Embryonic facial prominence (tissue), 1 donor: Measurements from ENCODE around the gene ITGAV.
A peak's percentile ranks its signal among the peaks of the same experiment; 100 is the strongest.
"Not testable (repeated sequence)": the region's sequence is repeated elsewhere in the genome, so short reads cannot be mapped to it uniquely, and the experiment has no call there.

ENCODE experiments used
- DNase-seq: peaks from one replicate; pipeline ENCODE4 v3.0.0-alpha.2; 2016; ENCODE audit errors: extremely low spot score

Gene ITGAV

GRCh38 chr2:186589612-186590349 is at the start of gene ITGAV:
ITGAV (plus strand) TSS chr2:186590056; CDS start chr2:186590339, 283 bp downstream.
- peak; percentile 90 for DNase-seq

DNA sequence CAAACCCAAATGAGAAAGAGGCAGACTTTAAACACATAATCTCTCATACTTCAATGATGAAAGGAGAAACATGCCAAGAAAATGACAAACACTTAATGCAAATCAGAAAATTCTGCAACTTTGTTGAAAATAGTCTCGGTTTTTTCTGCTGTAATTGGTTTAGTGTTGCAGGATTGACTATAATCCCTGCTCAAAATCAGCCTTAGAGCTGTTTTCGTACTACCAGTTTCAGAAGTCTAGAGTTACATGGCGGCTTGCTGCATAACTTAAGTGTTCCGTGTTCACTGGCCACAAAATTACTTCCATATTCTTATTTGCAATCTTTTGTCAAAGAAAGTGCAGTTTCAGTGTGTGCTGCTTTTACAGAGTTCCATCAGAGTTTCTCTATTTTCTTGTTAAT is 48.9 kb upstream of the ITGAV start:
- peak; percentile 63 for DNase-seq

DNA sequence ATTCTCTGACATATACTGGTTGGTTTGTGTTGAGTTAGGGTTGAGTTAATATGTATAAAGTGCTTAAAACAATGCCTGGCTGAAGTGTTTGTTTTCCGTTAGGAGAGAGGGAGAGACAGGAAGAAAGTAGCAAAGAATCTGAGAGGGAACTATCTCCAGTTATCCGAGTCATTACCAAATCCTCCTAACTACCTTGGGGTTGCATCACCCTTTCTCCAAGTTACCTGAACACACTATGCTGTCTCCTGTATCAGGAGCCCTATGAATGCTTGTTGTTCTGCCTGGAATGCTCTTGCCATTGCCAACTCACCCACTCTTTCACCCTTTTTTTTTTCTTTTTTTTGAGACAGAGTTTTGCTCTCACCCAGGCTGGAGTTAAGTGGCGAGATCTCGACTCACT is 47.9 kb upstream of the ITGAV start:
- DNase-seq, result no peak

DNA sequence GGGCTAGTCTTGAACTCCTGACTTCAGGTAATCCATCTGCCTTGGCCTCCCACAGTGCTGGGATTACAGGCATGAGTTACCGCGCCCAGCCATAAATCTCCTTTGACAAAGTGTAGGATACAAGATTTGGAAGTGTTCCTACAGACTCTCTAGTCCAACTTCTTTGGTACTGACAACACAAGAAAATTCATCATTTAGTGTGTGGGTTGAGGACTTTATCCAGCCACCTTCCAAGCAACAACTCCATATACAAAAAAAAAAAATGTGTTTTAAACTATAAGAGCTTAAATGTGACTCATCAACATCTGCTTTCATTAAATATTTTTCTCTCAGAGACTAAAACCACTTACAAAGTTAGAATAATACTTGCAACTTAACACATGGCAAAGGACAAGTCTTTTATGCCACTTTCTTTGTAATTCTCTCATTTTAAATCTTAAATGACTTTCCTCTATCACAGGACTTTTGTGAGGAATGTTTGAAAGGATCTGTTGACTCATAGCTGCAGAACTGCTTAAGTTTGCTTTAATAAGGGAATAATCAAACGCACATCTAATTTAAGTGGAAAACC is 46.2 kb upstream of the ITGAV start:
- DNase-seq, result no peak

DNA sequence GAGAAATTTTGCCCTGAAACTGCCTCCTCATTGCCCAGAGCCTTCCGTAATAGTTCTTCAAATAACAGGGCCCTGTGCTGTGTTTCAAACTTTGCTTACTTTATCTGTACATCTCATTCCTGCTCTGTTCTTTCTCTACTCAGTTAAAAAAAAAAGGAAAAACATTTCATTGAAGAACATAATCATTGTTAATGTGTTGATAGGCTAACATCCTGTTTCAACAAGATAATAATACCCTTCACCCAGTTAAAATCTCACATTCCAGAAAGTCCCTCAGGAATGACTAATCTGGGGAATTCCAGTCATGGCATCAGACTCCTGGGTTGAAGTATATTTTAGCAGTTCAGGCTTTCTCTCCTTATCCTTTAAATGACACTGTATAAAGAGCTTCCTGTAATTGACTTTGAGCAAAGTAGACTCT is 45.6 kb upstream of the ITGAV start:
- DNase-seq, result peak; percentile 24

GRCh38 chr2:186546846-186547245 is 43.0 kb upstream of the ITGAV start:
- DNase-seq, result no peak

DNA sequence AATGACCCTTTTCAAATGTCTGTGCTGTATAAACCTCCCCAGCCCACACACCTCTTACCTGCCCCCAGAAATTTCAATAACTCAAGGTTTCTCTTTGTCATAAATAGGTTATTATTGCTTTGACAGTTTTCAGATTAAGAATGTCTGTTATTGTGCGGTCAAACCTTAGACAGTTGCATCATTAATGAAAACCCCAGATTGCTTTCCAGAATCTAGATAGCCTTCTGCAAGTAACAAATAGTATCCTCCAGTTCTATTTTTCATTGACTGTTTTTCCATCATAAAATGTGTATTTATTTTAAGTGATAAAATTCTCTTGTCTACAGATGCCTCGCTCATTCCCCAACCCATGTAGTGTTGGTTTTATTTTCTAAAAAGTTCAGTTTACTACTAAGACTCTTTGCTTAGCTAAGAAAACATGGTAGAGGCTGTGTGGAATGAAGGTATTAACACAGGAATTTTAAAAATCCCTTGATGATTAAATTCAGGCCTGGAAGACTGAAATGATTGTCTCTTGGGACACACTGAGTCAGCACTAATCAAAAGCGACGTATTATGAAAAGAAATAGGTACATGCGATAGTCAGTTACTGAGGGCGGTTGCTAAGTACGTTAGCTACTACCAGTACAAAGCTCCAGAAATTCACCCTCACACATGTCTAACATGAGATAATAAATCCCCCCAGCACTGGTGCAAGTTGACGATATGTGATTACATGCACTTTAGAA is 38.4 kb upstream of the ITGAV start:
- no peak for DNase-seq

GRCh38 chr2:186554429-186554828 is 35.4 kb upstream of the ITGAV start:
- no peak for DNase-seq

DNA sequence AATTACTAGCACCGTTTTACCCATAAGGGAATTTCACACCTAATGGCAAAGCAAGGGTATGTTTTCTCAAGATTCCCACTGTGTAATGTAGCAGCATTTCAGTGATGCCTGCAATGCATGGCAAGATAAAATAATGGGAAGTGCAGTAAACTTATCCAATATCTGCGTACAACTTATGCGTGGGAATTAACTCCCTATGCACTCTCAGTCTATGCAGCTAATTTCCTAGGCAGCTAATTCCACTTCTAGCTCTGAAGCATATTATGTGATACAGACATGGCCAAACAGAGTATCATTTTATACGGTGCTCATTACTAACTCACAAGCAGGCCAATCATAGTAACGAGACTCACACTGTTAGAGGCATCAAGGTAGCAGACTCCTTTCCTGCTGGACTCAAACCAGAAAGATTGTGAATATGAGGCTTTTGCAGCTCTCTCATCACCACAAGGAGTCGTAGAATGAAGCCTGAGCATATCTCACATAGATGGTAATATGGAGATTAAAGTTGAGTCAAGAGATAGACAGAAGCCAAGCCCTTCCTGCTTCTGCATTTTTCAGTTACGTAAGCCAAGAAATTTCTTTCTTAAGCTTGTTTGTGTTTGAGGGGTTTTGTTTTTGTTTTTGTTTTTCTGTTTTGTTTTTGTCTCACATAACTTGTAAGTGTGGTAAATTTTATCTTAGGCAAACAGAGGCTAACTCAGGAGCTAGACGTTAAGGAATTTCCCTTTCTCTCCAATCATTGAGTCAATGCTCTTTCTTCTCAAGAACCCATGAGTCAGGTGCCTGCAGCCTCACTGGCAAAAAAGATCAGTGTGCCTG is 34.8 kb upstream of the ITGAV start:
- DNase-seq, result no peak

- DNase-seq, result no peak
Observed at GRCh38 chr2:186558512-186559276, 31.2 kb upstream of the ITGAV start.

DNA sequence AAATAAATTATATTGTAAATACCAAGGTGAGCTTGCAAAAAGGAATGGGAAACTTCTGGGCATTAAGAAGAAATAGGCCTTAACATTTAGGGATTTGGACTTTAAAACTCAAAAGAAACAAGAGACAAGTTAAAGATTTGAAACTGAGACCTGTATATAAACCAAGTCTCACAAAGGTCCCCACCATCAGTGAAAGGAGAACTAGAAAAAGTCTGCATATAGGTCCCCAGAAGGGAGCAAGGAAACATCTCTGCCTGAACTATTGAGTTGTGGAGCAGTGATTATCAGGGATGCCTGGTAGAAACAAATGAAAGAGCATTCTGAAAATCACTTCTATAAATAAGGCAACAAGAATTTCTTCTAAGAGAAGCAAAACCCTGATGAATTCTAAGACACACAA is 30.5 kb upstream of the ITGAV start:
- DNase-seq, result no peak

- no peak for DNase-seq
Observed at GRCh38 chr2:186559848-186560247, 30.0 kb upstream of the ITGAV start.

GRCh38 chr2:186560254-186560653 is 29.6 kb upstream of the ITGAV start:
- DNase-seq, result no peak

DNA sequence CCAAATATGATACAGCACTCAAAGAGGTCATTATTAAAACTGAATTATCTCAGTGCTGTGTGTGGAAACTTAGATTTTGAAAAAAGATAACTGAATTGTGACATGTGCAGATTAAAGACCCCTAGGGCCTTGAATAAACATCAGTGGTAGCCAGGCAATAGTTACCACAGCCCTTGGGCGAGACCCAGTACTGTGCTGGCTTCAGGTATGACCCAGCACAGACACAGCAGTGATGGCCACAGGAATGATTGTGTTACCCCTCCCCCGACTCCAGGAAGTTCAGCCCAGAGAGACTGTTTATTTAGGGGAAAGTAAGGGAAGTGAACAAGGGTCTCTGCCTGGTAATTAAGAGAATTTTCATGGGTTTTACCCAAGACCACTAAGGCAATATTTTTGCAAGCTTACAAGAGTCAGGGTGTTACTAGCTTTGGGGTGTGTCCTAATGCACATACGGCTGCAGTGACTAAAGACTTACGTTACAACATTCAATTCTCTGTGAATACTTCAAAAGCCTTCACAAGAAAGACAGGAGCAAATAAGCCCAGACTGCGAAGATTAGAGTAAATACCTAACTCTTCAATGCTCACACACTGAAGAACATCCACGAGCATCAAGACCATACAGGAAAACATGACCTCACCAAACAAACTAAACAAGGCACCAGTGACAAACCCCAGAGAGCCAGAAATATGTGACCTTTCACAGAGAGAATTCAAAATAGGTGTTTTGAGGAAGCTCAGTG is 28.2 kb upstream of the ITGAV start:
- DNase-seq, result no peak

GRCh38 chr2:186562209-186562578 is 27.7 kb upstream of the ITGAV start:
- no peak for DNase-seq

GRCh38 chr2:186568600-186568999 is 21.3 kb upstream of the ITGAV start:
- DNase-seq, result not testable (repeated sequence)

DNA sequence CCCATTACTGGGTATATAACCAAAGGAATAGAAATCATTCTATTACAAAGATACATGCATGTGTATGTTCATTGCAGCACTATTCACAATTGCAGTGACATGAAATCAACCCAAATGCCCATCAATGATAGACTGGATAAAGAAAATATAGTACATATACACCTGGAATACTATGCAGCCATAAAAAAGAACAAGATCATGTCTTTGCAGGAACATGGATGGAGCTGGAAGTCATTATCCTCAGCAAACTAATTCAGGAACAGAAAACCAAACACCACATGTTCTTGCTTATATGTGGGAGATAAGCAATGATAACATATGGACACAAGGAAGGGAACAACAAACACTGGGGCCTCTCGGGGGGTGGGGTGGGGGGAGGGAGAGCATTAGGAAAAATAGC is 20.7 kb upstream of the ITGAV start:
- DNase-seq, result not testable (repeated sequence)

- no peak for DNase-seq
Observed at GRCh38 chr2:186569897-186570296, 20.0 kb upstream of the ITGAV start.

- DNase-seq, result no peak
Observed at GRCh38 chr2:186570604-186571003, 19.3 kb upstream of the ITGAV start.

DNA sequence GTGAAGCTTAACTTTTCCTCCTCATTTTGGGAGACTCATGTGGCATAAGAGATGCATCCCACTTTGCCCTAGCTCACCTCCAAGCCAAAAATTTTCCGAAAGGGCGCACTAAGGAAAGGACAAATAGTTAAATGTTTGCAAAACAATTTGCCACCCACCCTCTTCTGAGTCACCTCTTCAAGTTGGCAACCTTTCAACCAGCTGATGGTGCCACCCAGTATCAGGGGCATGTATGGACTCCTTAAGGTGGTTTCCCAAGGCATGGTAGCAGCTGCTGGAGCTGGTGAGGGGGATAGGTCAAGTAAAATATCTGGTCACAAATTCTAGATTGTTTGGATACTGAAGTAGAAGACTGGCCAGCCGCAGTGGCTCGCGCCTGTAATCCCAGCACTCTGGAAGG is 17.2 kb upstream of the ITGAV start:
- no peak for DNase-seq

DNA sequence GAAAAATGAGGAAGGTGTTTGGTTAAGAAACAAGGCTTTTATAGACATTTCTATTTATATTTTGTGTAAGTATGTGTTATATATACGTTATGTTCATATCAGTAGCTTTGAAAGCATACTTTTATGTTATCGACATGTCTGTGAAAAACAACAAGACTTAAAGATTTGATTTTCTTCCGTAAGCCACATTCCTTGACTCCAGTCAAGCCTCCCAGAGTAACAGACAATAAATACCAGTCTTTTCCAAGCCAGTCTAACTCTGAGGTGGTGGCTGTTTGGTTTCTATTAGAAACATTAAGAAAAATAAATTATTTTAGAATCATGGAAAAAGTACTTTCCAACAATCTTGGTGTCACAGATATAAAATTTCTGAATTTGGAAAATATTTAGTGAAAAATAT is 16.3 kb upstream of the ITGAV start:
- DNase-seq, result no peak
